ENCODE results near the gene LMO7. TPM values are rescaled to one million over a fixed set of nuclear protein-coding genes. Genes with fewer than 3 reads are reported as not detected.

Gene LMO7
- total and polyA plus RNA-seq, 2 of the 4 experiments (the other 2 are of a cell fraction), result 266 to 367 TPM

DNA sequence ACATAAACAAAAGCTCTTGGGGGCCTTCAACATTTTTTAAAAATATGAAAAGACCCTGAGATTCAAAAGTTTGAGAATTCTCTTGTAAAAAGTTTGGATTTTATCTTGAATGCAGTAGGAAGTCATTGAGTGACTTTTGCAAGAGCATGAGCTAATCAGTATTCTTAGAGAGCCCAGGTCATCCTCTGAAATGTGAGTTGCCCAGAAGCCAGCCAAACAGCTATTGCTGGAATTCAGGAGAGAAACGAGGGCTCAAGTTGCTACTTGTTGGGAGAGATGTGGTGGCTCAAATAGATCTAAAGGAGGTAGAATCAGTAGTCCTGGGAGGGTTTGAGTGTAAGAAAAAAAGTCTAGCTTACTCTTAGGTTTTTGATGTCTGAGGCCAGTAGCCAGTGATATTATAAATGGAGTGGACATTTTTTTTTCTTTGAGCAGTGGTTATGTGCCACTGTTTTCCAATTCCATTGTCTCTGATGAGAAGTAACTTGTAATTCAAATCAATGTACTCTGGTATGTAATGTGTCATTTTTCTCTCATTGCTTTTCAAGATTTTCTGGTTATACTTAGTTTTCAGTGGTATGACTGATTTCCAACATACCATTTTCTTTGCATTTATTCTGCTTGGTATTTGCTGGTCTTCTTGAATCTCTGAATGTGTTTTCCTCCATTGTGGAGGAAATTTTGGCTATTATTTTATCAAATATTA is 30.7 kb downstream of the LMO7 start:
- peak; percentile 79 for DNase-seq

More for the DNA sequence above, 30.7 kb downstream of the LMO7 start:
- H2AK9ac ChIP-seq (replicated peaks; ENCODE audit: low read depth, low read length, poor library complexity), result no peak overlapping the region
- H4K91ac ChIP-seq (ENCODE audit: insufficient read depth, low read depth, low read length), result no peak overlapping the region
- H2BK20ac ChIP-seq (ENCODE audit: low read depth, low read length), result no peak overlapping the region
- in situ Hi-C loops (cut with MboI; ENCODE audit: low sequenced_read_pairs) (no loop called here), intact Hi-C loops (cut with micrococcal nuclease) (no loop called here), dilution Hi-C loops (cut with HindIII; ENCODE audit: low sequenced_read_pairs, unreplicated experiment) (no loop called here)
- ChIA-PET POLR2A (ENCODE audit: unreplicated experiment) (no interaction called here), CTCF (no interaction called here)
- no peak overlapping the region for H4K5ac ChIP-seq (ENCODE audit: low read depth, low read length)
- peak overlapping the region; percentile 80 for H2BK5ac ChIP-seq (ENCODE audit: low read depth, low read length, poor library complexity, severe bottlenecking)
- H3K27ac ChIP-seq (ENCODE audit: insufficient read depth, low read length), result no peak overlapping the region; the same call in 1 of the 2 replicates
- H2AK5ac ChIP-seq (ENCODE audit: low read depth, low read length), result no peak overlapping the region
- no peak overlapping the region for H2AFZ ChIP-seq (replicated peaks; ENCODE audit: low read length, poor library complexity)
- H3K56ac ChIP-seq (ENCODE audit: extremely low read depth, insufficient read depth, low read length), result no peak overlapping the region
- peaks cover 16% of the 10 kb centered on the region for H3K4me1 ChIP-seq (ENCODE audit: control insufficient read depth, insufficient read depth, low read length)
- no peaks in the 10 kb centered on the region for H3K27me3 ChIP-seq (ENCODE audit: control insufficient read depth, insufficient read depth, low read length)
- 67% methylated on average over 1 of the region's 1 CpG; no CpG with 5 or more reads in 1 of the 2 experiments for WGBS, 2 experiments (ENCODE audit: extremely low coverage in 2 of 2, insufficient read length in 1 of 2)
- no peak overlapping the region for H3K14ac ChIP-seq (replicated peaks; ENCODE audit: low read depth, low read length)
- H2BK15ac ChIP-seq (ENCODE audit: low read depth, low read length), result no peak overlapping the region
- no peak for TF ChIP-seq BHLHE40 (IDR thresholded peaks at IDR 0.05; ENCODE audit: low read depth, low read length)
- TF ChIP-seq MAFK (IDR thresholded peaks at IDR 0.05; ENCODE audit: low read depth, low read length), result no peak
- no peak for TF ChIP-seq RFX5 (IDR thresholded peaks at IDR 0.05; ENCODE audit: low read depth, low read length)
- peak; percentile 61; the same call in 1 of the 2 replicates for TF ChIP-seq CEBPB (IDR thresholded peaks at IDR 0.05; ENCODE audit: low read depth, low read length)
- no peak for TF ChIP-seq FOS (IDR thresholded peaks at IDR 0.05; ENCODE audit: low read depth, low read length)
- TF ChIP-seq MXI1 (IDR thresholded peaks at IDR 0.05; ENCODE audit: borderline replicate concordance, low read depth, low read length), result no peak
- no peak overlapping the region for H3K9ac ChIP-seq (ENCODE audit: low read depth, low read length)
- H3K9me1 ChIP-seq (ENCODE audit: insufficient read depth, low read length), result peaks cover 15% of the 10 kb centered on the region
- no peaks in the 10 kb centered on the region for H3K36me3 ChIP-seq (ENCODE audit: control insufficient read depth, insufficient read depth, low read length)
- H3K23ac ChIP-seq (ENCODE audit: low read depth, low read length), result no peak overlapping the region
- H3K18ac ChIP-seq (ENCODE audit: low read depth, low read length), result peak overlapping the region; percentile 50; the same call in 1 of the 2 replicates
- H3K4me2 ChIP-seq (ENCODE audit: low read depth, low read length), result peak overlapping the region; percentile 27; the same call in 1 of the 2 replicates
- peak; percentile 46 for ATAC-seq (ENCODE audit: low read depth)
- no TSS peak for BruUV-seq (replicated peaks)
- H3K9me3 ChIP-seq (ENCODE audit: control insufficient read depth, insufficient read depth, low read length), result no peaks in the 10 kb centered on the region
- no peak overlapping the region for H4K8ac ChIP-seq (ENCODE audit: low read depth in 2 of 2, low read length in 2 of 2)
- H2BK120ac ChIP-seq (ENCODE audit: low read depth, low read length), result no peak overlapping the region
- H4K20me1 ChIP-seq (ENCODE audit: insufficient read depth, low read length), result peaks cover 82% of the 10 kb centered on the region
- peaks cover 7 to 41% of the 10 kb centered on the region in 2 experiments; a peak in 3 of 4 replicates for H3K79me1 ChIP-seq (ENCODE audit: low read depth in 1 of 2, low read length in 2 of 2)
- no peak overlapping the region for H3K4me3 ChIP-seq (ENCODE audit: insufficient read depth, low read depth, low read length)
- no peak overlapping the region for H3K4ac ChIP-seq (ENCODE audit: low read depth, low read length)
